HG02970 (cell line): Measurements from ENCODE around the gene THBS4.

ENCODE experiments used
- ATAC-seq: cut with Tn5 transposase; IDR thresholded peaks from one replicate; pipeline ENCODE4 v1.9.1; 2021; ENCODE audit warnings: mild to moderate bottlenecking, moderate library complexity, moderate number of reproducible peaks; ENCODE audit not compliant: unreplicated experiment, low FRiP score

Gene THBS4

GRCh38 chr5:80042330-80042729 lies 7.2 kb downstream of the THBS4 start:
- no peak for ATAC-seq

- no peak for ATAC-seq
Measured at GRCh38 chr5:80043187-80043586, 8.0 kb downstream of the THBS4 start.

GRCh38 chr5:80048084-80048780 lies 13.1 kb downstream of the THBS4 start:
- no peak for ATAC-seq

- no peak for ATAC-seq
Measured at GRCh38 chr5:80052464-80052863, 17.3 kb downstream of the THBS4 start.

- ATAC-seq = no peak
Measured at GRCh38 chr5:80054682-80055081, 19.5 kb downstream of the THBS4 start.

- ATAC-seq = no peak
Measured at GRCh38 chr5:80055491-80056170, 20.5 kb downstream of the THBS4 start.

GRCh38 chr5:80057099-80057498 lies 22.0 kb downstream of the THBS4 start:
- no peak for ATAC-seq

GRCh38 chr5:80057921-80058320 lies 22.8 kb downstream of the THBS4 start:
- no peak for ATAC-seq

- ATAC-seq = no peak
Measured at GRCh38 chr5:80059354-80059980, 24.3 kb downstream of the THBS4 start.

- ATAC-seq = no peak
Measured at GRCh38 chr5:80060966-80061365, 25.8 kb downstream of the THBS4 start.

- ATAC-seq = no peak
Measured at GRCh38 chr5:80061547-80061946, 26.4 kb downstream of the THBS4 start.

- ATAC-seq = no peak
Measured at GRCh38 chr5:80064124-80064523, 29.0 kb downstream of the THBS4 start.

GRCh38 chr5:80067016-80067415 lies 31.9 kb downstream of the THBS4 start:
- no peak for ATAC-seq

GRCh38 chr5:80067531-80068245 lies 32.5 kb downstream of the THBS4 start:
- no peak for ATAC-seq

- no peak for ATAC-seq
Measured at GRCh38 chr5:80068246-80068636, 33.1 kb downstream of the THBS4 start.

GRCh38 chr5:80068775-80069174 lies 33.6 kb downstream of the THBS4 start:
- ATAC-seq = no peak

GRCh38 chr5:80069251-80069800 lies 34.2 kb downstream of the THBS4 start:
- ATAC-seq = no peak

- no peak for ATAC-seq
Measured at GRCh38 chr5:80069918-80070318, 34.8 kb downstream of the THBS4 start.

- no peak for ATAC-seq
Measured at GRCh38 chr5:80070338-80071056, 35.3 kb downstream of the THBS4 start.

- no peak for ATAC-seq
Measured at GRCh38 chr5:80071510-80072021, 36.4 kb downstream of the THBS4 start.
